Measurements from ENCODE around the gene IRF2.

GRCh38 chr4:184380707-184381106 is 93.6 kb downstream of the IRF2 start:
- TF ChIP-seq EZH2 (IDR thresholded peaks at IDR 0.05; ENCODE audit: borderline replicate concordance, low read depth, low read length, severe bottlenecking) (no peak), CTCF (IDR thresholded peaks at IDR 0.05; ENCODE audit: borderline replicate concordance, extremely low read depth, low read length, poor library complexity, severe bottlenecking) (no peak)

All from DND-41 (cell line).